Urothelium cell line (cell line): ENCODE data around the gene GMDS.

Experiments used
- DNase-seq: peaks from one replicate; pipeline ENCODE4 v3.0.0; 2011; ENCODE audit warnings: low spot score, mixed read lengths
- FAIRE-seq: peaks from 2 replicates; lab custom pipeline; 2011; peaks lifted over from hg19 to GRCh38; lab: Jason Lieb, UNC

Gene GMDS

GRCh38 chr6:2242311-2242710 lies 3.1 kb downstream of the GMDS start:
- DNase-seq (no peak), FAIRE-seq (no peak)

GRCh38 chr6:2240961-2241360 lies 4.4 kb downstream of the GMDS start:
- DNase-seq (no peak), FAIRE-seq (no peak)

DNA sequence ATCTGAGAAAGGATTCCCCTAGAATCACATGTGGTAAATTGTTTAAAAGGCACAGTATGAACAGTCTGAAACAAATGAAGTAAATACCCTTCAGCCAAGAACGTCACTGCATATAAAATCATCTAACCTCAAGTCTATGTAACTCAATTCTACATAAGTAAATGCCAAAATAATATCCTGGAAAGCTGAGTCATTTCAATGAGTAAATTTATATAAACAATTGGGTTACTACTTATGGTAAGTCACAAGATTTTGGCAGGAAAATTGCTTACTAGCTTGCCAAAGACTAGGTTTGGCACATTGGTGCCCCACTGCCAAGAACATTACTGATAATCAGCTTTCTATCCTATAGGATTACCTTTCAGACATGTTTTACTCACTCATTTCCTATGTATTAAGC lies 8.4 kb downstream of the GMDS start:
- DNase-seq (no peak), FAIRE-seq (no peak)

DNA sequence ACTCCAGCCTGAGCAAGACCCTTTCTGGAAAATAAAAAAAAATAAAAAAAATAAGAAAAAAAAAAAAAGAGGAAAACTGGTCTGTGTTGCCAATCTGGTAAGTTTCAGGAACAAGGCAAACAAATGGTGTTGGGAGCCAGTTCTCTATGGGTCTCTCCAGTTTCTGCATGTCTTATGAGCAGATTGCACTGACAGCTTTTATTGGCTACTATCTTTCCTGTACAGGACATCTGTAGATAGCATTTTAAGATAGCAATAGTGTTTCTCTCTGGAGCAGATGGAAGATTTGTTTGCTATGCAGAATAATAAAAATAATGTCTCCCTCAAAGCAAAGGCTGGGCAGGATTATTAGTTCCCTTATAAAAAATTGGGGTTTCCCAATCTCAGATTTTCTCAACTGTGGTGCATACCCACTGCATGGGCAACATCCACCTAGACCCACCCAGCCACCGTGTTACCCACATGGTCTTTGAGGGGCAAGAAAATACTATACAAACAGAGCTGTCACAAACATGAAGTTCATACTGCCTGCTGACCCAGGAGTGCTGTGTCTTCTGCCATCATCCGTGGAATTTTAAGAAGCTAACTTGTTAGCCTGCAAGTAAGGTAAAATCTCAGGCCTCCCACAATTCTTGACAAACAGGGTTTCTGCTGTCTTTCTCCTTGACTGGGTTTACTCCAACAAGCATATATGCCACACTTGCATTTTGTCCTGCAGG lies 9.5 kb downstream of the GMDS start:
- no peak for FAIRE-seq
- no peak for DNase-seq

DNA sequence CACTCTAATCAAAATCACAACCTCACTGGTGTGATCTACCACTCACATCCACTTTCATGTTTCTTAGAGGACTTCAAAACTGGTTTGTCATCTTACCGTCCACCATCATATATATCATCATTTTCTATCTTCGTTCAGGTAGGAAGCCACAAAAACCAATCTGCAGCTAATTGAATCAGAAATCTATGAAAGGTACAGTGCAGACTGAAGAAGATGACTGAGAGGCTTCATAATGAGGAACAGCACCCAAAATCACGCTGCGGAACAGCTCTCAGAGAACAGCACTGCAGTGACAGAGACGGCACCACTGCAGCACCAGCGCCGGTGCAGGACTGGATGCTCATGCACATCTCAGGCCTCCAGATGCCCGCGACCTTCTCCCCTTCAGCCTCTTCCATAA lies 13.0 kb downstream of the GMDS start:
- no peak for FAIRE-seq

DNA sequence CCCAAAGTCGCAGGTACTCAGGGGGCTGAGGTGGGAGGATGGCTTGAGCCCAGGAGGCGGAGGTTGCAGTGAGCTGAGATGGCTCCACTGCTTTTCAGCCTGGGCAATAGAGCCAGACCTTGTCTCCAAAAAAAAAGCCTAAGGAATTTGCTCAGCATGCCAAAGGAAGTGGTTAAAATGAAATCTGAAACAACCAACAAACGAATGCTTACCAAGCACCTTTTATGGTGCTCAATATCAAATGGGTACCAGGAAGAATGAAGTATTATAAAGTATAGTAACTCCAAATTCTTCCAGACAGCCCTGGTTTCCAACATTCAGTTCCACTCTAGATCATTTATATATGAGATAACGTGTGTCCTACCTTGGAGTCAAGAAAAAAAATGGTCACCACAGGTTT lies 14.0 kb downstream of the GMDS start:
- DNase-seq (peak; percentile 21), FAIRE-seq (no peak)

More for the DNA sequence above, 13.0 kb downstream of the GMDS start:
- DNase-seq: no peak

GRCh38 chr6:2230659-2231277 lies 14.6 kb downstream of the GMDS start:
- FAIRE-seq (no peak), DNase-seq (no peak)

GRCh38 chr6:2229742-2230141 lies 15.7 kb downstream of the GMDS start:
- FAIRE-seq (no peak), DNase-seq (no peak)

- DNase-seq: no peak
These were observed 16.4 kb downstream of the GMDS start for GRCh38 chr6:2229039-2229438.

DNA sequence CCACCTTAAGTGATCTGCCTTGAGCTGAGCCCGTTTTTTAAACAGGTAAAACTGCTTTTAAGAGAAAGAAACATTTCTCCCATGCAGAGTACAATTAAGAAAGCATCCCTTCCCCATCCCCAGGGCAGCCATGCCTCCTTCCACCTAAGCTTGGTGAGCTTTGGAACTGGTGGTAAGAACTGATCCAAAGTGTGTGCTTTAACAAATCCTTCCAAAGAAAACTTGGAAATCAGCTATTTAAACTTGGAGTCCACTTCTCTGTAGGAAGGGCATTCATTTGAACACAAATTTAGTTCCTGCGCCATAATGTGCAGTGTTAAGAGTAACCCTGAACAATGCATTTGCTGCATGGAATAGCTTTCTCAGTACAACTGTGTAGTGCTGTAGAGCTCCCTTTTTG lies 17.0 kb downstream of the GMDS start:
- no peak for DNase-seq
- no peak for FAIRE-seq

More at GRCh38 chr6:2229039-2229438, 16.4 kb downstream of the GMDS start:
- no peak for FAIRE-seq

DNA sequence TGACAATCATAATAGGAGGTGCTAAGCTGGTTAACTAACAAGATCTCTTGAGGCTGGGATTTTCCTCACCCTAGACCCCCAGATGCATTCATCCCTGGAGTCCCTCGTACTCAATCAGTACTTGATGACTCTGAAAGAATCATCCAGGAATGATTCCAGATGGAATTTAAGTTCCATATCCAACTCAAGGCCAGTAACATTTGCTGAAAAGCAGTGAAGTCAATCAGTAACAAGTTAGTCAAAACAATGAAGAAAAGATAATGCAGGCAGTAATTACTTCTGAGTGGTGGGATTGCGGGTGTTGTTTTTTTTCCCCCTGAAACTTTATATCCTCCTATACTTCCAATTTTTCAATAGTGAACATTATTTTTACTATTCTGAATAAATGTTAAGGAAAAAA lies 18.6 kb downstream of the GMDS start:
- DNase-seq (no peak), FAIRE-seq (no peak)

DNA sequence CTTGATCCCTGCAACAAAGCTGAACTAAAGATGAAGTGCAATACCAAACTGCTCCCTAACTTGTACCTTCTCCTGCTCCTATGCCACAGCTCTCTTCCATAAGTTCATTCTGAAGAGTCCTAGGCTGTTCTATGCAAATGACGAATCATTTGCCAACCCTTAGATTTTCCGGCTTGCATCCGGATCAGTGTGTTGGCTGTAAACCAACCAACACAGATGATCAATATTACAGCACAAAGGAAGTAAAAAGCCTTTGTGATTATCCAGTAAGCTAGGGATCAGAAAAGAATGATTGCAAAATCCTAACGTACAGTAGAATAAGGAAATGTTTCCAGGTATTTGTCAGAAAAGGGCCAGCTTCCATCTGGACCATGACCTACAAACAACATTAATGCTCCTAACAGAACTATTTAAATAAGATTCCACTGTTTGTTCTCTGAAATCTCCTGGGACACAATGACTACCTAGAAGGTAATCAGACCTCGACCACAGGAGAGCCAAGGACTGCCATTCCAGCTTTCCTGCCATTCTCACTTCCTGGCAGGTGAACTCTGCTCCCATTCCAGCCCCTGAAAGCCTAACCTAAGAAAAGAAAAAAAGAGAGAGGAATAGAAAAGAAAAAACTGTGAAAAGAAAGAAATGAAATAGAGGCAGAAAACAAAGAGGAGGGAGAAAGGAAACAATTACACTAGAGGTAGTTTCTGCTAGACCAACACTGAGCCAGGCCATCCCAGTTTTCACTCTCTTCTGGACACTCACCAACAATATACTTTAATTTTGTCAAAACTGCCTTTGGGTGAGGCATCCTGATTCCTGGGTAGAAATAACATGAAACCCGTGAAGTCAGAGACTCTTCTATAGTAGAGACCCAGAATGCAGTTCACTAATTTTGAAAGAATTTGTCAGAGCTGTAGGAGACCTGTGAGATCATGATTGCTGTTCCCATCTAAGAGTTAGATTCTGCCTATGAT lies 19.7 kb downstream of the GMDS start:
- DNase-seq (no peak), FAIRE-seq (no peak)

DNA sequence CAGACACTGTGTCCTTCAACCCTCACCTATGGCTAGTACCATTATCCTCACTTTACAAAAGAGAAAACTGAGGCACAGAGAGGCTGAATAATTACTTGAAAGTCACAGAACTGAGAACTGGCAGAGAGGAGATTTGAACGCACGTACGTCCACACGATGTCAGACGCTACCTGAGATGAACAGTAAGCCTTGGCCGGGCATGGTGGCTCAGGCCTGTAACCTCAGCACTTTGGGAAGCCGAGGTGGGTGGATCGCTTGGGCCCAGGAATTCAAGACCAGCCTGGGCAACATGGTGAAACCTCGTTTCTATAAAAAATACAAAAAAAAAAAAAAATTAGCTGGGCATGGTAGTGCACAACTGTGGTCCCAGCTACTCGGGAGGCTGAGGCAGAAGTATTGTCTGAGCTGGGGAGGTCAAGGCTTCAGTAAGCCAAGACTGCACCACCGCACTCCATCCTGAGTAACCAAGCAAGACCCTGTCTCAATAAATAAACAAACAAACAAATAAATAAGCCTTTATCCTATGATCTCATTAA lies 20.5 kb downstream of the GMDS start:
- FAIRE-seq: no peak
- no peak for DNase-seq

DNA sequence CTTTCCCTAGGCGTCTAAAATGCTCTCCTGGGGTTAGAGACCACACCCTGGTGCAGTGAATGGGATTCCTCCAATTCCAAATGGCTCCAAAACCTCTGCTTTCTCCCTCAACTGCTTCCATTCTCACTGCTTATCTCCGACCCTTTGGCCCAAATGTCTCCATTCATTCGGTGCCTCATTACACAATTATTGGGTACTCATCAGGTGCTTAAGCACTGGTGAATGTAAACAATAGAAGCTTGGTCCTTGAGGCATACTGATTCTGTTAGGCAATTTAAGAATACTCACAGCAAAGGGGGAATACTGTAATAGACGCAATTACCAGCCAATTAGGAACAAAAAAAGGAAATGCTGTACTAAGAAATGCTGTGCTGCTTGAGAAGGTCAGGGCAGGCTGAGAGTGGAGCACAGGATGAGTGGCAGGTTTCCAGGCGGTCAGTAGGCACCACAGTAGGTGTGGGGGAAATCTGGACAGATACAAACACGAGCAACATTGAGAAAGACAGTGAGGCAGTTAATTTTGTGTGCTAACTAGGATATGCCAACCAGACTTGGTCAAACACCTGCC lies 23.0 kb downstream of the GMDS start:
- no peak for FAIRE-seq

GRCh38 chr6:2221726-2222274 lies 23.6 kb downstream of the GMDS start:
- FAIRE-seq (no peak), DNase-seq (no peak)

More for the DNA sequence above, 23.0 kb downstream of the GMDS start:
- DNase-seq: no peak

- FAIRE-seq: no peak
- DNase-seq: no peak
These were observed 25.3 kb downstream of the GMDS start for GRCh38 chr6:2220154-2220553.

DNA sequence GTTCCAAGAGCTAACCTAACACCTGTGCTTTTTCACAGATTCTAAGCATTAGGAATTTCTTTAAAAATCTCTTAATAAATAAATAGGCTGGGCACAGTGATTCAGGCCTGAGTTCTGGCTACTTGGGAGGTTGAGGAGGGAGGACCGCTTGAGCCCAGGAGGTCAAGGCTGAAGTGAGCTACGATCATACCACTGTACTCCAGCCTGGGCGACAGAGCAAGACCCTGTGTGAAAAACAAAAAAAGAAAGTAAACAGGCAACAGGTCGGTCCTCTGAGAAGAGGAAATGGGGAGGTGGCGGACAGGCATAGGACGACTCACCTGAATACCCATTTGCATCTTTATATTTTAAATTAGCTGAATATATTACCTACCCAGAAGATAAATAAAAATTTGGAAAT lies 26.5 kb downstream of the GMDS start:
- FAIRE-seq (no peak), DNase-seq (no peak)

DNA sequence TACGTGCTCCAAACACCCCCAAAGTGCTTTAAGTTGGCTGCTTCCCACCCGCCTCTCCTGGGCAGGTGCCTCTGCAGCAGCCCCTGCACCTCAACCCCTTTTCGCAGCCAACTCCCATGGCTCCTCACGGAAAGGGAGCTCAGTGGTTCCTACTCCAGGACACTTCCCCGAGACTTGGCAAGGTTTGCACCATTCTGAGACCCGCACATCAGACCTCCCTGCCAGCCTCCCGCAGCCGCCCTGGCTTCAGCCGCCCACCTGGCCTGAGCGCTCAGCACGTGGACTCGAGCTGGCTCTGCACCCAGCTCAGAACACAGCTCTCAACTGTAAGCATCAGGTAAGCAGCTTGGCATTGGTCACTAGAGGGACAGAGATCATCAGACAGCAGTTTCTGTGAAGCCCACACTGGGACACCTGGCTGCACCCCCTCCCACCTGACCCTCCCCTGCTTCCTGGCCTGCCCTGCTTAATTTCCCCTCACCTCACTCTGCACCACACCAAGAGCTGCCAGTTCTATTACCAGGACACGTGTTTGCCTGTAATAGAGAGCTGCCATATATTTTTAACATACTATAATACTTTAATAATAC lies 28.5 kb downstream of the GMDS start:
- FAIRE-seq: no peak
- DNase-seq: no peak

GRCh38 chr6:2215342-2215741 lies 30.1 kb downstream of the GMDS start:
- FAIRE-seq (no peak), DNase-seq (no peak)

DNA sequence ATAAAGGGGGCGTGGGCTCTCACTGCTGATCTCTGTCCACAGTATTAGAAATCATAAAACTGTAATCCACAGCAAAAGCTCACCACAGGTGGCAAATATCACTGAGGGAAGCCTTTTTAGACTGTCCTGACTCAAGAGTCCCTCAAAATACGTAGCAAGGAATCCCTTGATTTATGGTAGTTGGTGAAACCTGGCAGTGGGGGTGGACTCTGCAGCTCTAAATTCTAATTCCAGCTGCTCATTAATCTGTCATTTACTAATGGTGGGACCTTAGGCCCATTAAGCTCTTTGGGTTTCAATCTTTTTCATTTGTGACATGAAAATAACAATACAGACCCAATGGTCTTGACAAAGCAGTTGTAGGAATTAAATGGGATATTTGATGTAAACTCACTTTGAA lies 32.3 kb downstream of the GMDS start:
- no peak for DNase-seq
- no peak for FAIRE-seq
